IMR-90 (cell line): ENCODE measurements around the gene MED12L. TPM values are rescaled to one million over a fixed set of nuclear protein-coding genes. Genes with fewer than 3 reads are reported as not detected.

Experiments
- ATAC-seq: fragments of 200-7000 bp; cut with Tn5 transposase; 2 replicates; pipeline ENCODE4 v1.9.1; 2020; ENCODE audit warnings: low read depth, mild to moderate bottlenecking, moderate library complexity
- BruUV-seq: library from RNA; stranded (reverse); fragments of 400-500 nt; replicated peaks from 2 replicates; lab custom pipeline; 2021; lab: Mats Ljungman, UMichigan
- CTCF ChIA-PET: fragments of 300-600 bp; formaldehyde crosslinking; extraction: SDS; loops from one replicate; lab custom pipeline; 2021; ENCODE audit warnings: antibody characterized with exemption; lab: Yijun Ruan, JAX
- POLR2A ChIA-PET: fragments of 300-600 bp; sonication (Branson Sonifier 250); formaldehyde crosslinking; loops from one replicate; lab custom pipeline; 2022; ENCODE audit warnings: antibody characterized with exemption; ENCODE audit not compliant: unreplicated experiment; lab: Charles Lee
- DNase-seq: peaks from one replicate; pipeline ENCODE4 v3.0.0; 2013
- H2AFZ ChIP-seq: replicated peaks from 2 replicates; pipeline ENCODE3; 2013; ENCODE audit warnings: low read length, mild to moderate bottlenecking; ENCODE audit not compliant: poor library complexity
- H2AK5ac ChIP-seq: 2 replicates; pipeline ENCODE4 v1.6.1; 2013; ENCODE audit warnings: low read depth, low read length, inconsistent platforms
- H2AK9ac ChIP-seq: replicated peaks from 2 replicates; pipeline ENCODE3; 2013; ENCODE audit warnings: mild to moderate bottlenecking, low read depth, low read length, moderate library complexity; ENCODE audit not compliant: poor library complexity
- H2BK120ac ChIP-seq: 2 replicates; pipeline ENCODE4 v1.6.1; 2013; ENCODE audit warnings: low read depth, low read length, inconsistent platforms
- H2BK15ac ChIP-seq: 3 replicates; pipeline ENCODE4 v1.6.1; 2013; ENCODE audit warnings: low read depth, low read length, inconsistent platforms
- H2BK20ac ChIP-seq: 2 replicates; pipeline ENCODE4 v1.6.1; 2013; ENCODE audit warnings: low read depth, mild to moderate bottlenecking, inconsistent platforms, low read length, moderate library complexity
- H2BK5ac ChIP-seq: 2 replicates; pipeline ENCODE4 v1.6.1; 2013; ENCODE audit warnings: mild to moderate bottlenecking, low read depth, low read length, inconsistent platforms; ENCODE audit not compliant: poor library complexity, severe bottlenecking
- H3K14ac ChIP-seq: replicated peaks from 2 replicates; pipeline ENCODE4 v1.6.1; 2013; ENCODE audit warnings: low read depth, low read length, inconsistent platforms
- H3K18ac ChIP-seq: 2 replicates; pipeline ENCODE4 v1.6.1; 2013; ENCODE audit warnings: low read depth, low read length, control low read depth
- H3K23ac ChIP-seq: 2 replicates; pipeline ENCODE4 v1.6.1; 2013; ENCODE audit warnings: low read depth, low read length, inconsistent platforms
- H3K27ac ChIP-seq: 2 replicates; pipeline ENCODE4 v1.5.1; 2013; ENCODE audit warnings: mild to moderate bottlenecking, control low read depth, low read length; ENCODE audit not compliant: insufficient read depth
- H3K27me3 ChIP-seq: 2 replicates; pipeline ENCODE4 v1.6.1; 2013; ENCODE audit warnings: low read length; ENCODE audit not compliant: control insufficient read depth, insufficient read depth
- H3K36me3 ChIP-seq: 2 replicates; pipeline ENCODE4 v1.6.1; 2013; ENCODE audit warnings: low read length, mixed read lengths; ENCODE audit not compliant: control insufficient read depth, insufficient read depth
- H3K4ac ChIP-seq: 2 replicates; pipeline ENCODE4 v1.6.1; 2013; ENCODE audit warnings: low read depth, low read length, inconsistent platforms
- H3K4me1 ChIP-seq: 2 replicates; pipeline ENCODE4 v1.6.1; 2013; ENCODE audit warnings: low read length, mixed read lengths; ENCODE audit not compliant: control insufficient read depth, insufficient read depth
- H3K4me2 ChIP-seq: 2 replicates; pipeline ENCODE4 v1.6.1; 2013; ENCODE audit warnings: low read depth, mild to moderate bottlenecking, control low read depth, low read length, moderate library complexity
- H3K4me3 ChIP-seq: 2 replicates; pipeline ENCODE4 v1.5.1; 2013; ENCODE audit warnings: low read depth, mild to moderate bottlenecking, control low read depth, low read length, moderate library complexity; ENCODE audit not compliant: insufficient read depth
- H3K56ac ChIP-seq: 2 replicates; pipeline ENCODE4 v1.6.1; 2013; ENCODE audit warnings: low read length, inconsistent platforms; ENCODE audit not compliant: insufficient read depth; ENCODE audit errors: extremely low read depth
- H3K79me1 ChIP-seq, 2 experiments: 2 replicates each; pipeline ENCODE4 v1.6.1; 2013; ENCODE audit warnings: low read length in 2 of 2, inconsistent platforms in 1 of 2, low read depth in 1 of 2
- H3K9ac ChIP-seq: 2 replicates; pipeline ENCODE4 v1.6.1; 2013; ENCODE audit warnings: low read depth, low read length, control low read depth
- H3K9me1 ChIP-seq: 2 replicates; pipeline ENCODE4 v1.6.1; 2013; ENCODE audit warnings: low read length, inconsistent platforms; ENCODE audit not compliant: insufficient read depth
- H3K9me3 ChIP-seq: 2 replicates; pipeline ENCODE4 v1.6.1; 2013; ENCODE audit warnings: low read length; ENCODE audit not compliant: control insufficient read depth, insufficient read depth
- H4K20me1 ChIP-seq: 2 replicates; pipeline ENCODE4 v1.6.1; 2013; ENCODE audit warnings: low read length, inconsistent platforms; ENCODE audit not compliant: insufficient read depth
- H4K5ac ChIP-seq: 2 replicates; pipeline ENCODE4 v1.6.1; 2013; ENCODE audit warnings: mild to moderate bottlenecking, low read depth, low read length, control low read depth
- H4K8ac ChIP-seq, 2 experiments: 2 replicates each; pipeline ENCODE4 v1.6.1; 2013; ENCODE audit warnings: low read depth in 2 of 2, low read length in 2 of 2, control low read depth in 1 of 2, inconsistent platforms in 1 of 2
- H4K91ac ChIP-seq: 2 replicates; pipeline ENCODE4 v1.6.1; 2013; ENCODE audit warnings: low read depth, low read length, inconsistent platforms; ENCODE audit not compliant: insufficient read depth
- BHLHE40 ChIP-seq: fragments of 150-350 bp; IDR thresholded peaks from 2 replicates; pipeline ENCODE4 v1.6.1; 2016; ENCODE audit warnings: mild to moderate bottlenecking, low read depth, low read length
- MAFK ChIP-seq: IDR thresholded peaks from 2 replicates; pipeline ENCODE4 v1.6.1; 2012; ENCODE audit warnings: low read depth, low read length, improper control_type of control experiment
- MXI1 ChIP-seq: IDR thresholded peaks from 2 replicates; pipeline ENCODE4 v1.6.1; 2012; ENCODE audit warnings: low read depth, mild to moderate bottlenecking, low read length, moderate library complexity, borderline replicate concordance
- POLR2A ChIP-seq: IDR thresholded peaks from 2 replicates; pipeline ENCODE4 v1.6.1; 2012; ENCODE audit warnings: mild to moderate bottlenecking, low read depth, low read length
- RFX5 ChIP-seq: IDR thresholded peaks from 2 replicates; pipeline ENCODE4 v1.8.0; 2012; ENCODE audit warnings: low read depth, mild to moderate bottlenecking, low read length, moderate library complexity
- SMC3 ChIP-seq: fragments of 150-350 bp; IDR thresholded peaks from 2 replicates; pipeline ENCODE4 v1.6.1; 2016; ENCODE audit warnings: low read depth, mild to moderate bottlenecking, antibody characterized with exemption, low read length, moderate library complexity
- WGBS, 2 experiments: methylation state at CpG; one replicate each; pipeline versions ENCODE4 v1.1.5 to v1.1.7; 2013; ENCODE audit warnings: missing lambda C conversion rate in 2 of 2; ENCODE audit not compliant: insufficient read length in 1 of 2; ENCODE audit errors: extremely low coverage in 2 of 2; 5-methylcytosine and 5-hydroxymethylcytosine counted together
- dilution Hi-C: fragments of 300-500 bp; cut with HindIII; formaldehyde crosslinking; loops from one replicate; pipeline ENCODE4 v1.14.3; 2018; ENCODE audit warnings: low sequenced_read_pairs; ENCODE audit not compliant: unreplicated experiment
- in situ Hi-C: fragments of 300-500 bp; cut with MboI; formaldehyde crosslinking; loops from 3 replicates; pipeline ENCODE4 v1.14.3; 2019; ENCODE audit warnings: low sequenced_read_pairs, inconsistent platforms, mixed read lengths
- intact Hi-C: fragments of 100-400 bp; cut with micrococcal nuclease; formaldehyde crosslinking; loops from 2 replicates; pipeline ENCODE4 v1.10.0; 2022
- polyA plus RNA-seq, 3 experiments: library from polyadenylated mRNA; depleted of rRNA; stranded (reverse); fragments of >200 nt; gene quantifications; 2 replicates each; pipeline ENCODE4 v1.2.3, GENCODE V29; 2012; ENCODE audit warnings: low replicate concordance in 1 of 3
- total RNA-seq: library from RNA; depleted of rRNA; stranded (reverse); fragments of >200 nt; gene quantifications from 2 replicates; pipeline ENCODE4 v1.2.3, GENCODE V29; 2012
- TF ChIP-seq, protein P1 (sequence below): fragments of 150-350 bp; IDR thresholded peaks from 2 replicates; pipeline ENCODE4 v1.6.1; 2017; ENCODE audit warnings: mild to moderate bottlenecking, antibody characterized with exemption, low read length, low read depth
- TF ChIP-seq, protein P2 (sequence below): fragments of 150-350 bp; IDR thresholded peaks from 2 replicates; pipeline ENCODE4 v1.6.1; 2016; ENCODE audit warnings: low read depth, mild to moderate bottlenecking, low read length, moderate library complexity, borderline replicate concordance

MED12L gene
- total and polyA plus RNA-seq, 2 of the 4 experiments (the other 2 are of a cell fraction) = 0.05 to 0.18 TPM

DNA sequence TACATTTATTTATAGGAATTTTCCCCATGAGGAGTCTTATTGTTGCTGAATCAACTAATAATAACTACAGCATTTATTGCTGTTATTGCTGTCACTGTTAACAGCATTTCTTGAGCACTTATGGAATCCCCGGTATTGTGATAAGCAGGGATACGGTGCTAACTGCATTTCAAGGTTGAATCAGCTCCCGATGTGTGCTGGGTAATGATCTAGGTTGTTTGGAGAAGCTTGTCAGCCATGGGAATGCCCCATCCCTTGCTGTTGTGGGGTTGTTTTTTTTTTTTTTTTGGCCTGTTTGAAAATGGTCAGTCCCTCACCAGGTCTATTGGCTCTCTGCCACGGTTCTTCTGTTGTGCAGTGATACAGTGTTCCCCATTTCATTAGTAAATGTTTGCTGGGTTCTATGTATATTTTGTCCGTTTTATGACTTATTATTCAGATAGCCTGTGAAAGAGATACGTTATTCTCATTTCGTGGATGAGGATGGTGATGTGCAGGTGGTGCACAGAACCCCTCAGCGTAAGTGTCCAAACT lies 48.5 kb downstream of the MED12L start:
- Histone ChIP-seq H3K14ac (no peak overlapping the region), H2BK5ac (no peak overlapping the region), H3K4ac (no peak overlapping the region), H3K18ac (no peak overlapping the region), H3K27me3 (peaks cover 10% of the 10 kb centered on the region), H2BK20ac (no peak overlapping the region), H3K79me1 (no peaks in the 10 kb centered on the region), H3K4me2 (no peak overlapping the region), H2AK5ac (no peak overlapping the region), H3K9me1 (no peaks in the 10 kb centered on the region), H2BK120ac (no peak overlapping the region), H3K4me1 (no peaks in the 10 kb centered on the region), H2BK15ac (no peak overlapping the region), H3K23ac (no peak overlapping the region), H4K91ac (no peak overlapping the region), H3K27ac (no peak overlapping the region), H2AFZ (no peak overlapping the region), H3K56ac (no peak overlapping the region), H2AK9ac (no peak overlapping the region), H4K20me1 (no peaks in the 10 kb centered on the region), H3K9ac (no peak overlapping the region), H4K8ac (no peak overlapping the region), H3K36me3 (no peaks in the 10 kb centered on the region), H4K5ac (no peak overlapping the region), H3K9me3 (no peaks in the 10 kb centered on the region), H3K4me3 (no peak overlapping the region)
- TF ChIP-seq, protein P1, sequence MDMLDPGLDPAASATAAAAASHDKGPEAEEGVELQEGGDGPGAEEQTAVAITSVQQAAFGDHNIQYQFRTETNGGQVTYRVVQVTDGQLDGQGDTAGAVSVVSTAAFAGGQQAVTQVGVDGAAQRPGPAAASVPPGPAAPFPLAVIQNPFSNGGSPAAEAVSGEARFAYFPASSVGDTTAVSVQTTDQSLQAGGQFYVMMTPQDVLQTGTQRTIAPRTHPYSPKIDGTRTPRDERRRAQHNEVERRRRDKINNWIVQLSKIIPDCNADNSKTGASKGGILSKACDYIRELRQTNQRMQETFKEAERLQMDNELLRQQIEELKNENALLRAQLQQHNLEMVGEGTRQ = no peak
- TF ChIP-seq, protein P2, sequence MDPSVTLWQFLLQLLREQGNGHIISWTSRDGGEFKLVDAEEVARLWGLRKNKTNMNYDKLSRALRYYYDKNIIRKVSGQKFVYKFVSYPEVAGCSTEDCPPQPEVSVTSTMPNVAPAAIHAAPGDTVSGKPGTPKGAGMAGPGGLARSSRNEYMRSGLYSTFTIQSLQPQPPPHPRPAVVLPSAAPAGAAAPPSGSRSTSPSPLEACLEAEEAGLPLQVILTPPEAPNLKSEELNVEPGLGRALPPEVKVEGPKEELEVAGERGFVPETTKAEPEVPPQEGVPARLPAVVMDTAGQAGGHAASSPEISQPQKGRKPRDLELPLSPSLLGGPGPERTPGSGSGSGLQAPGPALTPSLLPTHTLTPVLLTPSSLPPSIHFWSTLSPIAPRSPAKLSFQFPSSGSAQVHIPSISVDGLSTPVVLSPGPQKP = no peak
- TF ChIP-seq MAFK = no peak
- TF ChIP-seq SMC3 = no peak
- no peak for TF ChIP-seq MXI1
- TF ChIP-seq BHLHE40 = no peak
- TF ChIP-seq RFX5 = no peak
- TF ChIP-seq POLR2A = no peak
- CTCF ChIA-PET = interaction anchor here (0.6 kb wide), 1 partner anchor 236 kb away, joined by 5 read pairs; no protein-coding TSS in a partner anchor
- in situ Hi-C loops (loop anchor here (25.0 kb wide), 2 partner anchors 222 to 347 kb away; partner anchors contain the start of gene MINDY4B), dilution Hi-C loops (no loop called here), intact Hi-C loops (no loop called here)
- POLR2A ChIA-PET = no interaction called here
- no peak for DNase-seq
- ATAC-seq = no peak
- WGBS, 2 experiments = no CpG with 5 or more reads among the region's 8 CpGs
- BruUV-seq = no TSS peak
